Measurements from ENCODE around the gene HK2. TPM values are rescaled to one million over a fixed set of nuclear protein-coding genes. Genes with fewer than 3 reads are reported as not detected.
A peak's percentile ranks its signal among the peaks of the same experiment; 100 is the strongest.

Gene HK2
- total and polyA plus RNA-seq, 7 donors: 14.3 to 229 (median 84.2) TPM

- peaks cover 61% of the 10 kb centered on the region for H3K4me1 ChIP-seq
- intact Hi-C loops (cut with DNase I): no loop called here
- H3K27ac ChIP-seq: peak overlapping the region; percentile 86
- TF ChIP-seq, protein P1, sequence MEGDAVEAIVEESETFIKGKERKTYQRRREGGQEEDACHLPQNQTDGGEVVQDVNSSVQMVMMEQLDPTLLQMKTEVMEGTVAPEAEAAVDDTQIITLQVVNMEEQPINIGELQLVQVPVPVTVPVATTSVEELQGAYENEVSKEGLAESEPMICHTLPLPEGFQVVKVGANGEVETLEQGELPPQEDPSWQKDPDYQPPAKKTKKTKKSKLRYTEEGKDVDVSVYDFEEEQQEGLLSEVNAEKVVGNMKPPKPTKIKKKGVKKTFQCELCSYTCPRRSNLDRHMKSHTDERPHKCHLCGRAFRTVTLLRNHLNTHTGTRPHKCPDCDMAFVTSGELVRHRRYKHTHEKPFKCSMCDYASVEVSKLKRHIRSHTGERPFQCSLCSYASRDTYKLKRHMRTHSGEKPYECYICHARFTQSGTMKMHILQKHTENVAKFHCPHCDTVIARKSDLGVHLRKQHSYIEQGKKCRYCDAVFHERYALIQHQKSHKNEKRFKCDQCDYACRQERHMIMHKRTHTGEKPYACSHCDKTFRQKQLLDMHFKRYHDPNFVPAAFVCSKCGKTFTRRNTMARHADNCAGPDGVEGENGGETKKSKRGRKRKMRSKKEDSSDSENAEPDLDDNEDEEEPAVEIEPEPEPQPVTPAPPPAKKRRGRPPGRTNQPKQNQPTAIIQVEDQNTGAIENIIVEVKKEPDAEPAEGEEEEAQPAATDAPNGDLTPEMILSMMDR (IDR thresholded peaks at IDR 0.05): no peak
- H3K36me3 ChIP-seq (ENCODE audit: insufficient read depth in 1 of 2, low read depth in 1 of 2): peaks cover 0 to 5% of the 10 kb centered on the region in 2 donors
- H3K9me3 ChIP-seq: no peaks in the 10 kb centered on the region
- H3K4me3 ChIP-seq: no peak overlapping the region
- ATAC-seq: no peak
- no peaks in the 10 kb centered on the region for H3K27me3 ChIP-seq (ENCODE audit: insufficient read depth in 3 of 3, low read length in 2 of 3)
- DNase-seq: no peak
- WGBS, 3 donors: 62 to 69% (median 68%) methylated on average over 3 of the region's 3 CpGs
Observed at GRCh38 chr2:74843433-74843832, 9.5 kb downstream of the HK2 start.

GRCh38 chr2:74843899-74844298 lies 10.0 kb downstream of the HK2 start:
- DNase-seq (no peak), ATAC-seq (no peak)
- intact Hi-C loops (cut with DNase I): no loop called here
- Histone ChIP-seq H3K27me3 (ENCODE audit: insufficient read depth in 3 of 3, low read length in 2 of 3) (no peaks in the 10 kb centered on the region), H3K4me1 (peaks cover 66% of the 10 kb centered on the region), H3K4me3 (no peak overlapping the region), H3K9me3 (no peaks in the 10 kb centered on the region), H3K27ac (peak overlapping the region; percentile 86), H3K36me3 (ENCODE audit: insufficient read depth in 1 of 2, low read depth in 1 of 2) (peaks cover 0 to 5% of the 10 kb centered on the region in 2 donors)
- TF ChIP-seq, protein P1 (IDR thresholded peaks at IDR 0.05): no peak

DNA sequence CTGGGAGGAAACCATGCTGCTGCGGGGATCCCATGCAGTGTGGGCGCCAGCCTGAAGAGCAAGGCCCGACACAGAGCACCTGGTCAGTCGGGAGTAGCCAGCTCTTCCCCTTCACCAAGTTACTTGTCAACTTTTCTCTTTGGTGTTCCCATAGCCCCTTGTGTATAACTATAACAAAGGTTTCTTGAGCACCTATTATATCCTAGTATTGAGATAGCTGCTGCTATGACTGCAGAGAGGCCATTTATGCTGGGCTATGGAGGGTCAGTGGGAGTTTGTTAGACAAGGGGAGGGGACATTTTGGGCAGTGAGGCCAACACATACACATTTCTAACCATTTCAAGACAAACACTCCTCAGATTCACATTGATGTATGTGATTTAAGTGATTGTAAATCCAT lies 10.8 kb downstream of the HK2 start:
- peak overlapping the region; percentile 86 for H3K27ac ChIP-seq
- TF ChIP-seq, protein P1 (IDR thresholded peaks at IDR 0.05): no peak

DNA sequence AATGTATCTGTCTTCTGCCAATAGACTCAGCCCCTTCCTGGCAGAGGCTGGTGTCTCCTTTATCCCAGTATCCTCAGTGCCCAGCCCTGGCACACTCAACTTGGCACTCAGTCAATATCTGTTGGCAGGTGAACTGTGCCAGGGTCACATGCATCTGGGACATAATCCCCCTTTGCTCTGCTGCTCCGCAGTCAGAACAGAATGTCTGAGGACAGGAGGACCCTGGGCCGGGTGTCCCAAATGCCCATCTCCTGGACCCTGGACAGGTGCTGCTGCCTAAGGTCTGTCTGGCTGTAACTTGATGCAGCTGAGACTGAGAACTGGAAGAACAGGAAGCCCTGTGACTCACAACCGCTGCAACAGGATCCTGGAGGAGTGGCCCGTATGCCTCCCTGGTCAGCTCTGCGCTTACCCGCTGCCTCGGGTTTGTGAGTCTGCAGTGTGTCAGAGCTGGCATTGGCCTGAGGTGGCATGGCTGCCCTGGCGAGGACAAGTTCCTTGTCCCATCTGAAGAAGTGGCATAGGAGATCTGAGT lies 11.4 kb downstream of the HK2 start:
- Histone ChIP-seq H3K4me1 (peaks cover 80% of the 10 kb centered on the region), H3K27me3 (ENCODE audit: insufficient read depth in 3 of 3, low read length in 2 of 3) (no peaks in the 10 kb centered on the region), H3K9me3 (no peaks in the 10 kb centered on the region), H3K27ac (peak overlapping the region; percentile 86), H3K4me3 (peak overlapping the region; percentile 26), H3K36me3 (ENCODE audit: insufficient read depth in 1 of 2, low read depth in 1 of 2) (peaks cover 0 to 5% of the 10 kb centered on the region in 2 donors)
- TF ChIP-seq, protein P1 (IDR thresholded peaks at IDR 0.05): no peak
- intact Hi-C loops (cut with DNase I): no loop called here
- WGBS, 3 donors: 10 to 22% (median 12%) methylated on average over 8 of the region's 8 CpGs
- ATAC-seq: peak; percentile 91 to 93 (median 92)
- peak; percentile 86 to 95 for DNase-seq

More for the DNA sequence above, 10.8 kb downstream of the HK2 start:
- no peaks in the 10 kb centered on the region for H3K27me3 ChIP-seq (ENCODE audit: insufficient read depth in 3 of 3, low read length in 2 of 3)
- ATAC-seq (peak in 2 of 4 donors; percentile 3 to 4), DNase-seq (no peak)
- no peaks in the 10 kb centered on the region for H3K9me3 ChIP-seq
- peaks cover 74% of the 10 kb centered on the region for H3K4me1 ChIP-seq
- intact Hi-C loops (cut with DNase I): no loop called here
- H3K4me3 ChIP-seq: no peak overlapping the region
- peaks cover 0 to 5% of the 10 kb centered on the region in 2 donors for H3K36me3 ChIP-seq (ENCODE audit: insufficient read depth in 1 of 2, low read depth in 1 of 2)
- WGBS, 3 donors: 62 to 84% (median 72%) methylated on average over 4 of the region's 4 CpGs

DNA sequence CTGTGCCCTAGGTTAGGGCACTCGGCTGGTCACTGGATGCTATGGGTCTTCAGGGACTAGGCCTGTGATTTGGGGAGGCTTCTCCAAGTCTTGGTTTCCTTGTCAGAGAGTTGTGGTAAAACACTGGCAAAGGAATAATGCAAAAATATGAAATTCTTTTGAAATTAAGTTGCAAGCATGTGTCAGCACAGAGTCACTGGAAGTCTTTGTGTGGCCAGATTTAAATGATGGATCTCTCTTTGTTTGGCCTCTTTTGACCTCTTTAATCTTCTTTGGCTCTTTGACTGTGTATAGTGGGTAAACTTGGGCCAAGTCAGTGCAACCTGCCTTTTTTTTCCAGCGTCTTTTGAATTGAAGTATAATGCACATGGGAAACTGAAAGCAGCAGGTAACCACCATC lies 12.1 kb downstream of the HK2 start:
- peaks cover 0 to 5% of the 10 kb centered on the region in 2 donors for H3K36me3 ChIP-seq (ENCODE audit: insufficient read depth in 1 of 2, low read depth in 1 of 2)

More for the DNA sequence above, 12.1 kb downstream of the HK2 start:
- Histone ChIP-seq H3K4me1 (peaks cover 85% of the 10 kb centered on the region), H3K9me3 (no peaks in the 10 kb centered on the region), H3K27ac (peak overlapping the region; percentile 86), H3K27me3 (ENCODE audit: insufficient read depth in 3 of 3, low read length in 2 of 3) (no peaks in the 10 kb centered on the region), H3K4me3 (peak overlapping the region; percentile 26)
- DNase-seq: no peak
- no peak for ATAC-seq
- intact Hi-C loops (cut with DNase I): no loop called here
- TF ChIP-seq, protein P1 (IDR thresholded peaks at IDR 0.05): no peak
- 30 to 42% (median 38%) methylated on average over 2 of the region's 2 CpGs for WGBS, 3 donors
